Measurements from ENCODE around the gene RAD51B. TPM values are rescaled to one million over a fixed set of nuclear protein-coding genes. Genes with fewer than 3 reads are reported as not detected.

The RAD51B gene
- total and polyA plus RNA-seq, 2 of the 13 experiments (the other 11 are each of a cell fraction or from before 2014, with no cell fraction given): 7.0 to 9.5 TPM

DNA sequence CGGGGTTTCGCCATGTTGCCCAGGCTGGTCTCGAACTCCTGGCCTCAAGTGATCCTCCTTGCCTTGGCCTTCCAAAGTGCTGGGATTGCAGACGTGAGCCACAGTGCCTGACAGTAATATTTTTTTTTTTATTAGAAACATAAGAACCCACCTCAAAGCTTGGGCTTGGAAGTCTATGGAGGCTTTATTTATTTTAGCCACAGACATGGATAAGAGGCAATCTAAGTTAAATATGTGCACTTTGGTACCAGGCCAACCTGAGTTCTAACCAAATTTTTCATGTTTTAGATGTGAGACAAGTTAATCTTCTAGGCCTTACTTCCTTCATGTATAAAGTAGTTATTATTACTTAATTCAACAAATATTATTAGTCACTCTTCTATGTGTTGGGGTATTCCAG is 96.9 kb downstream of the RAD51B start (continued):
- TF ChIP-seq NR3C1 (CRISPR knock-in tag; IDR thresholded peaks at IDR 0.05) (no peak), ZFP82 (CRISPR knock-in tag; IDR thresholded peaks at IDR 0.05; ENCODE audit: borderline replicate concordance) (no peak), TEAD2 (CRISPR knock-in tag; IDR thresholded peaks at IDR 0.05) (no peak), ZNF234 (CRISPR knock-in tag; conservative IDR thresholded peaks at IDR 0.05) (no peak), NFRKB (IDR thresholded peaks at IDR 0.05) (no peak), FOXP1 (IDR thresholded peaks at IDR 0.05) (no peak), FOXP1 (CRISPR knock-in tag; IDR thresholded peaks at IDR 0.05) (no peak), ZFP36 (IDR thresholded peaks at IDR 0.05; ENCODE audit: borderline replicate concordance, low read depth, low read length, partially characterized antibody) (no peak), ZNF619 (CRISPR knock-in tag; IDR thresholded peaks at IDR 0.05) (no peak), ZSCAN12 (CRISPR knock-in tag; IDR thresholded peaks at IDR 0.05) (no peak), TOE1 (CRISPR knock-in tag; IDR thresholded peaks at IDR 0.05) (no peak), ZNF570 (CRISPR knock-in tag; IDR thresholded peaks at IDR 0.05; ENCODE audit: borderline replicate concordance) (no peak)
- TF ChIP-seq, protein P1, sequence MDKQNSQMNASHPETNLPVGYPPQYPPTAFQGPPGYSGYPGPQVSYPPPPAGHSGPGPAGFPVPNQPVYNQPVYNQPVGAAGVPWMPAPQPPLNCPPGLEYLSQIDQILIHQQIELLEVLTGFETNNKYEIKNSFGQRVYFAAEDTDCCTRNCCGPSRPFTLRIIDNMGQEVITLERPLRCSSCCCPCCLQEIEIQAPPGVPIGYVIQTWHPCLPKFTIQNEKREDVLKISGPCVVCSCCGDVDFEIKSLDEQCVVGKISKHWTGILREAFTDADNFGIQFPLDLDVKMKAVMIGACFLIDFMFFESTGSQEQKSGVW (CRISPR knock-in tag; IDR thresholded peaks at IDR 0.05; ENCODE audit: borderline replicate concordance): no peak
- TF ChIP-seq, protein P2, sequence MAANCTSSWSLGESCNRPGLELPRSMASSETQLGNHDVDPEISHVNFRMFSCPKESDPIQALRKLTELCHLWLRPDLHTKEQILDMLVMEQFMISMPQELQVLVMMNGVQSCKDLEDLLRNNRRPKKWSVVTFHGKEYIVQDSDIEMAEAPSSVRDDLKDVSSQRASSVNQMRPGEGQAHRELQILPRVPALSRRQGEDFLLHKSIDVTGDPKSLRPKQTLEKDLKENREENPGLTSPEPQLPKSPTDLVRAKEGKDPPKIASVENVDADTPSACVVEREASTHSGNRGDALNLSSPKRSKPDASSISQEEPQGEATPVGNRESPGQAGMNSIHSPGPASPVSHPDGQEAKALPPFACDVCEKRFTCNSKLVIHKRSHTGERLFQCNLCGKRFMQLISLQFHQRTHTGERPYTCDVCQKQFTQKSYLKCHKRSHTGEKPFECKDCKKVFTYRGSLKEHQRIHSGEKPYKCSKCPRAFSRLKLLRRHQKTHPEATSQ (CRISPR knock-in tag; IDR thresholded peaks at IDR 0.05; ENCODE audit: borderline replicate concordance): no peak

DNA sequence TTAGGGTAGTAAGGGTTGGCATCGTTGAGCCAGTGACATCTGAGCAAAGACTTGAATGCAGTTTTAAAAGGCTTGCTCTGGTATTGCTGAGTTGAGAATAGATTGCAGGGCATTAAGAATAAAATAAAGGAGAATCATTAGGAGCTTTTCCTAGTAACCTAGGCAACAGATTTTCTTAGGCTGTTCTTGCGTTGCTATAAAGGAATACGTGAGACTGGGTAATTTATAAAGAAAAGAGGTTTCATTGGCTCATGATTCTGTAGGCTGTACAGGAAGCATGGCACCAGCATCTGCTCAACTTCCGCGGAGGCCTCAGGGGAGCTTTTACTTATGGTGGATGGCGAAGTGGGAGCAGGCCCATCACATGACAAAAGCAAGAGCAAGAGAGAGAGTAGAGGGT is 97.4 kb downstream of the RAD51B start:
- ATAC-seq (no peak), FAIRE-seq (no peak), DNase-seq (ENCODE audit: low spot score) (no peak)
- 81% methylated on average over 6 of the region's 6 CpGs for WGBS (ENCODE audit: low lambda C conversion rate)
- H3K27ac ChIP-seq (ENCODE audit: extremely low read length, insufficient read depth, low read length): no peak overlapping the region
- no peak overlapping the region for H3K4me2 ChIP-seq (ENCODE audit: low read depth, low read length)
- no peak overlapping the region for H3K9ac ChIP-seq (ENCODE audit: insufficient read depth, low read depth, low read length)
- H3K4me3 ChIP-seq (replicated peaks in 1 of 3; ENCODE audit: insufficient read depth in 1 of 3, low read depth in 2 of 3, low read length in 3 of 3): no peak overlapping the region
- no peak overlapping the region for H2AFZ ChIP-seq (ENCODE audit: low read length)
- no peaks in the 10 kb centered on the region for H3K27me3 ChIP-seq (ENCODE audit: control insufficient read depth in 1 of 2, insufficient read depth in 2 of 2, low read length in 2 of 2)
- intact Hi-C loops (cut with micrococcal nuclease; ENCODE audit: unreplicated experiment) (no loop called here), in situ Hi-C loops (cut with HindIII; ENCODE audit: extremely low pct_ligation_motif_present, low pct_unique_long_range_greater_than_20kb) (no loop called here)
- no peaks in the 10 kb centered on the region for H3K9me3 ChIP-seq (ENCODE audit: low read length)
- H3K4me1 ChIP-seq (ENCODE audit: insufficient read depth, low read length): no peaks in the 10 kb centered on the region
- no peaks in the 10 kb centered on the region for H3K36me3 ChIP-seq (replicated peaks in 1 of 2; ENCODE audit: control insufficient read depth in 1 of 2, insufficient read depth in 2 of 2, low read length in 2 of 2)
- H3K79me2 ChIP-seq (ENCODE audit: insufficient read depth, low read length): no peaks in the 10 kb centered on the region
- ChIA-PET POLR2A (no interaction called here), CTCF (ENCODE audit: low intra/inter-chr PET ratio, low total read pairs) (no interaction called here)
- no TSS peak for BruUV-seq (replicated peaks)
- H4K20me1 ChIP-seq (ENCODE audit: insufficient read depth, low read length): no peaks in the 10 kb centered on the region
- TF ChIP-seq ZFAT (CRISPR knock-in tag; conservative IDR thresholded peaks at IDR 0.05) (no peak), RBM22 (optimal IDR thresholded peaks at IDR 0.05; ENCODE audit: low read length) (no peak), SOX13 (IDR thresholded peaks at IDR 0.05) (no peak), SOX13 (CRISPR knock-in tag; conservative IDR thresholded peaks at IDR 0.05 in 1 of 2, IDR thresholded peaks at IDR 0.05 in 1 of 2) (no peak), GTF3A (CRISPR knock-in tag; conservative IDR thresholded peaks at IDR 0.05) (no peak), DNMT3B (CRISPR knock-in tag; conservative IDR thresholded peaks at IDR 0.05) (no peak), SIX4 (CRISPR knock-in tag; IDR thresholded peaks at IDR 0.05) (no peak), ZNF577 (CRISPR knock-in tag; IDR thresholded peaks at IDR 0.05; ENCODE audit: borderline replicate concordance, low read depth) (no peak), ZNF337 (CRISPR knock-in tag; IDR thresholded peaks at IDR 0.05; ENCODE audit: borderline replicate concordance, low read depth) (no peak), BCL6 (CRISPR knock-in tag; IDR thresholded peaks at IDR 0.05) (no peak)
- TF ChIP-seq, protein P3, sequence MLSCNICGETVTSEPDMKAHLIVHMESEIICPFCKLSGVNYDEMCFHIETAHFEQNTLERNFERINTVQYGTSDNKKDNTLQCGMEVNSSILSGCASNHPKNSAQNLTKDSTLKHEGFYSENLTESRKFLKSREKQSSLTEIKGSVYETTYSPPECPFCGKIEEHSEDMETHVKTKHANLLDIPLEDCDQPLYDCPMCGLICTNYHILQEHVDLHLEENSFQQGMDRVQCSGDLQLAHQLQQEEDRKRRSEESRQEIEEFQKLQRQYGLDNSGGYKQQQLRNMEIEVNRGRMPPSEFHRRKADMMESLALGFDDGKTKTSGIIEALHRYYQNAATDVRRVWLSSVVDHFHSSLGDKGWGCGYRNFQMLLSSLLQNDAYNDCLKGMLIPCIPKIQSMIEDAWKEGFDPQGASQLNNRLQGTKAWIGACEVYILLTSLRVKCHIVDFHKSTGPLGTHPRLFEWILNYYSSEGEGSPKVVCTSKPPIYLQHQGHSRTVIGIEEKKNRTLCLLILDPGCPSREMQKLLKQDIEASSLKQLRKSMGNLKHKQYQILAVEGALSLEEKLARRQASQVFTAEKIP (CRISPR knock-in tag; IDR thresholded peaks at IDR 0.05; ENCODE audit: borderline replicate concordance): no peak

Data from HepG2 (cell line).